T-helper 2 cell (primary cell): ENCODE data around the gene DISP2.
A peak's percentile ranks its signal among the peaks of the same experiment; 100 is the strongest.

Experiments used
- DNase-seq, 5 experiments: peaks; one replicate each; pipeline versions ENCODE4 v3.0.0 to v3.0.0-alpha.2; 2012 to 2022

Gene DISP2

GRCh38 chr15:40342416-40343320 is 15.4 kb upstream of the DISP2 start:
- DNase-seq, result no peak

DNA sequence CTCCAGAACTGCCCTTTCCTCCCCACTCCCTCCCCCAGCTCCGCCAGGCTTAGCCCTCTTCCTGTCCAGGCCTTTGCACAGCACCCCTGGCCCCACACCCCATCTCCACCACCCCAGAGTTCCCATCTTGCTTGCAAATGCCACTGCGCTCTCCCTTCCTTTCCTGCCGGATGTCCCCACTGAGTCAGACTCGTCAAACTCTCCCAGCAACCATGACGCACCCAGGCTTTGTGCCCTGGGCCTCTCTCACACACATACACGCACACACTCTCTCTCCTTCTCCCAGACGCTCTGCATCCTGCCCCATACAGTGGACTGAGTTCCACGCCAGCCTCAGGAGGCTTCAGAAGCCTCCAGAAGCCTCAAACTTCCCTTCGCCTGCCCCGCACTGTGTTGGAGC is 14.5 kb upstream of the DISP2 start:
- DNase-seq, result no peak

GRCh38 chr15:40344217-40344616 is 13.8 kb upstream of the DISP2 start:
- DNase-seq, result no peak

- peak in 4 of 5 experiments; percentile 48 to 74 (median 55) for DNase-seq
These were observed 13.3 kb upstream of the DISP2 start for GRCh38 chr15:40344631-40345120.

GRCh38 chr15:40345225-40345866 is 12.7 kb upstream of the DISP2 start:
- DNase-seq, result no peak

- DNase-seq, result no peak
These were observed 12.0 kb upstream of the DISP2 start for GRCh38 chr15:40345867-40346578.

GRCh38 chr15:40346579-40347558 is 11.2 kb upstream of the DISP2 start:
- DNase-seq, result no peak

DNA sequence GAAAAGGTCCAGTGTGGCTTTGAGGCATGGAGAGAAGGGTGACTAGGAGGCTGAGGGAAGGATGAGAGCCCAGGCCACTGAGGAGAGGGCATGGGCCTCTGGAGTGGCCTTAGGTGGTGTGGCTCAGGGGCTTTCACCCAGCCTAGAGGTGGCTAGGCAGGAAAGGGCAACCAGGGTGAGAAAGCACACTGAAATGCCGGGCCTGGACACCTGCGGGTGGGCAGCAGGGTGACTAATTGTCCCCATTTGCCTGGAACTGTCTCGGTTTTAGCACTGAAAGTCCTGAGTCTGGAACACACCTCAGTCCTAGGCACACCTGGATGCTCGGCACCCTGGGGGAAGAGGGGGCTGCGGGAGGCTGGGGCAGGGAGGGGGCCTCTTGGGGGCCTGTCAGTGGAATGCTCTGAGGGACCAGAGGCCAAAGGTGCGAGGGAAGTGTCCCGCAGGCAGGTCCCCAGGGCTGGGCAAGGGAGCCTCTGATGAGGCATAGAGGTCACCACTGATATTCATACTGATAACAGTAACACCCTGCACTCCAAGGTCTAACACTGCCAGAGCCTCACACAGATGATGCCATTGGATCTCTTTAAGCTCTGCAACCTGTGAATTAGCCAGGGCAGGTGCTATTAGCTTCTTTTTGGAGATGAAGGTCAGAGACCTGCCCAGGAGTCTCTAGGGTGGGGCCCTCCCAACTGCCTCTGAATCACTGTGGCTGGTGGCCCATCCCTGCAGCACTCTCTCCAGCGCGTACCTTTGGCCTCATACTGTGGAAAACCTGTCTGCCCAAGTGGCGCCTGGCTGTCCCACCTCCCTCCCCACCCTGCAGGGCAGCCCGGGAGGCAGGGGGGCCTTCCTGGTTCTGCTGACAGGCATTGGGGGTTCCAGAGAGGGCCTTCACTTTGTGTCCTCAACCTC is 10.2 kb upstream of the DISP2 start:
- DNase-seq, result no peak

GRCh38 chr15:40348474-40348870 is 9.5 kb upstream of the DISP2 start:
- no peak for DNase-seq

DNA sequence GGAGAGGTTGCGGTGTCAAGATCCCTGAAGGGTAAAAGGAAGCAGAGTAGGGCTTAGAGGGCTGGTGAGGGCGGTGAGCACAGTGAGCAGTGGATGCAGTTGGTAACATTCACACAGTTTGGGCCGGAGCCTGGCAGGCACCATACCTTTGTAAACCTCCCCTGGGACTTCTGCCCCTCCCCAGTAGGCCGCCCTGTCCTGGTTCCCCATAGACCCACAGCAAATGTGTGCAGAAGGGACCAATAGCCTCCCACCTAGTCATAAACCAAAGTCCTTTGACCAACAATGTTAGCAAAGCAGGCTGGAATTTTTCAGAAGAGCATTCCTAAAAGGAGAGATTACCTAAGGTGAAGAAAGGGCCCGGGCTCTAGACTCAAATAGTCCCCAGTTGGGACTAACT is 8.9 kb upstream of the DISP2 start:
- DNase-seq, result no peak

DNA sequence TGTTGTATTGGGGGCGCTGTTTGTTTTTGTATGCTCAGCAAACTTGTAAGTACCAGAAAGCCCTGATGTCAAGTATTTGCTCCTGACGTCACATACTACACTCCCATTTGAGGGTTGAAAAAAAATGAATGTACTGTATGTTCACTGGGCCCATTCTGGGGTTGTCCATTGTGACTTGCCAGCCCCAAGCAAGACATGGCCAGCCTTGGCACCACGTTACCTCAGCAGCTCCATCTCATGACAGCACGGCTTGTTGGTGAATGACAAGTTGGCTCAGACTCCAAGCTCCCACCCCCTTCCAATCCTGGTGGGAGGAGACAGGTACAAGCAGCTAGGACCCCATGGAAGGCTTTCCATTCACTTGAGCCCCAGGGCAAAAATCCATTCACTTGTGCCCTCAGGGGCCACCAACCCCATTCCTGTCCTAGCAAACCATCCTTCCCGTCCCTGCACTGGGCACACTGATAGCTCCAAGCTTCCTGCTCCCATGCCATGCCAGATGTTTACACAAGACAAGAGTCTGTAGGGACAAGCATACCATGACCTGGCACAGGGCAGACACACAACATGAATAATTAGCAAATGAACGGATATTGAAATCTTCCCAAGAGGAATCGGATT is 5.6 kb upstream of the DISP2 start:
- no peak for DNase-seq

DNA sequence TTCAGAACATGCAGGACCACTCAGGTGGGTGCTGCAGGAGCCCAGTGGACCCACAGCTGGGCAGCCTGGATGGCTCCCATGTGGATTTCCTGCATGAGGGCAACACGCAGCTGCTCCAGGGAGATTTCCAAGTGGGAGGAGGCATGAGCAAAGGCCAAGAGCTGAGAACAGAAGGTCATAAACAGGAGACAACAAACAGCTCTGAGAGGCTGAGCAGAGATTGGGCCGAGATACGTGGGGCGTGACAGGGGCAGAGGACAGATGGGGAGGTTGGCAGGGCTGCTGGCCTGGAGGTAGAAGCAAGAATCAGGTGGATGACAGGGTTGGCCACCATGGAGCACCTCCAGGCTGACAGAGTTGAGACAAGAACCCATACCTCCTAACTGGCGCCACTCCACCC is 4.3 kb upstream of the DISP2 start:
- DNase-seq, result no peak

DNA sequence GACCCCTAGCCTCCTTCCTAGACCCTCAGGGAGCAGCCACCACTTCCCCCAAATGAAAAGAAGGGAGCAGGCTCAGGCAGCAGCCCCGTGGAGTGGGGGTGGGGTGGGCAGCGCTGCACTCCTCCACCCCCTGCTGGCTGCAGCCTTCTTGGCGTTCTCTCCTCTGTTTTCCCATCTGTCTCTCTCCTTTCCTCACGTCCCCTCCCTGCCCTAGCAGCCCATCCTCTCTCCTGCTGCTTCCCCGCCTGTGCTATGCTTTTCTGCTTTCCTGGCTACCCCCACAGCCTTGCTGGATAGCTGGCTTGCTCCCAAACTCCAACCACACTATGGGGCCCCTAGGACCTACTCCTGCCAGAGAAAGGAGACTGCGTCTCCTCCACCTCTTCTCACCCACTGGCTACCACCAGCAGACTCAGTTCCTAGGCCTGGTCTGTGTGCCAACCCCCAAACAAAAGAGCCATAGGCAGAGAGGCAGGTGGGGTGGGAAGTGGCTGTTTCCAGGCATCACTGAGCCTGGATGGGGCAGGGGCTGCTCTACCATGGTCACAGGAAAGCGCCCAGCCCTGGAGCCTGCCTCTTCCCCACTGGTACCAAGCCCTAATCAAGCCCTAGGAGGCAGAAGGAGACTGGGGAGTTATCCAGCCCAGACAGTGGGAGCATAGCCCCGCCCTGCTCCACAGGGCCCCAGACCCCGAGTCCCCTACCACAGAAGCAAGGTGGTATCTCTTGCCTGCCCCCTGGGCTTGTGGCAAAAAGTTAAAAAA is 3.4 kb upstream of the DISP2 start:
- DNase-seq, result no peak

DNA sequence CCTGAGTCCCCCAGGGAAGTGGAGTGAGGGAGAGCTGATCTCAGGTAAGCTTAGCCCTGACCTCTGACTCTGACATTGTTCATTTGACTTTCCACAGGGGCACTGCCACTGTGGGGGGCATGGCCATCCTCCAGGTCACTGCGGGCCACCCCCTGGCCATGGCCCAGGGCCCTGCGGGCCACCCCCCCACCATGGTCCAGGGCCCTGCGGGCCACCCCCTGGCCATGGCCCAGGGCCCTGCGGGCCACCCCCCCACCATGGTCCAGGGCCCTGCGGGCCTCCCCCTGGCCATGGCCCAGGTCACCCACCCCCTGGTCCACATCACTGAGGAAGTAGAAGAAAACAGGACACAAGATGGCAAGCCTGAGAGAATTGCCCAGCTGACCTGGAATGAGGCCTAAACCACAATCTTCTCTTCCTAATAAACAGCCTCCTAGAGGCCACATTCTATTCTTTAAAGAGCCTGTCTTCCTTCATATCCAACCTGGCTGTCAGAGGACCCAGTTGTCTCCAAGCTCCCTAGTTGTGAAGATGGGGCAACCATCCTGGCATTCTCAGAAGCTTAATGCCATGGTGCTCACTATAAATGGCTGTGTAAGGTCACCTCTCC is 1.9 kb upstream of the DISP2 start:
- no peak for DNase-seq

GRCh38 chr15:40357246-40357645 is 773 bp upstream of the DISP2 start:
- DNase-seq, result no peak

DNA sequence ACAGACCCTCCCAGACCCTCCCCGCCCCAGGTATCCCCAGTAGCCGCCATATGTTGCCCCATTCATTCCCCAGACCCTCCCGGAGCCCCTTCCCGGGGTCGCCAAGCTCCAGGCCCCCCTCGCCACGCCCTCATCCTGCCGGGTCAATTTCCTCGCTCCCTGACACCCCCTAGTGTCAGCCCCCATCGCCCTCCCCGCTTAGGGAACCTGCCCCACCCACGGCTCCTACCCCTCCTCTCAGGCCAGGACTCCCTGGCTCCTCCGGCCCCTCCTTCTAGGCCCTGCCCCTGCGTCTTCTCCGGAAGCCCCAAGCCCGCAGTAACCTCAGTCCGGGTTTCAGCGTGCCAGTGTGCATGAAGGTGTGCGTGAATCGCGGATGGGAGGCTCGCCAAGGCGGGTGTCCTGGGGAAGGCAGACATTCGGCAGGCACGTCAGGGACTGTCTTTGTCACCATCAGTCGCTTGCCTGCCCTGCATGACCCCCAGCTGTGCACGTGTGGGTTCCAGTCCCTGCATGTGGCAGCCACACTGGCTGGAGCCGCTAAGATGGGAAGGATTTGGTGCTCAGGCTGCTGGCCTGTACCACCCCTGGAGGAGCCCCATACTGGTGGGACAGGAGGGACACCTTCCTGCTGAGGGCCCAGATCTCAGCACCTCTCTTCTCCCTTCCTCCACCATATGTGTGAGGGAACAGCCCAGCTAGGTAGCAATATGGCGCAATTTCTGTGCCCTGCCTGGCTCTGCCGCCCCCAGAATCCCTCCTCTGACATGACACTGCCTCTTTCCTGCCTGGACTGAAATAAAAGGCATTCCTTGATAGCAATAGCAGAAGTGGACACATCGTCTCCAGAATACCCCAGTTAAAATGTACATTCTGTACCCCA is 693 bp downstream of the DISP2 start:
- DNase-seq, result peak in 1 of 5 experiments; percentile 35

DNA sequence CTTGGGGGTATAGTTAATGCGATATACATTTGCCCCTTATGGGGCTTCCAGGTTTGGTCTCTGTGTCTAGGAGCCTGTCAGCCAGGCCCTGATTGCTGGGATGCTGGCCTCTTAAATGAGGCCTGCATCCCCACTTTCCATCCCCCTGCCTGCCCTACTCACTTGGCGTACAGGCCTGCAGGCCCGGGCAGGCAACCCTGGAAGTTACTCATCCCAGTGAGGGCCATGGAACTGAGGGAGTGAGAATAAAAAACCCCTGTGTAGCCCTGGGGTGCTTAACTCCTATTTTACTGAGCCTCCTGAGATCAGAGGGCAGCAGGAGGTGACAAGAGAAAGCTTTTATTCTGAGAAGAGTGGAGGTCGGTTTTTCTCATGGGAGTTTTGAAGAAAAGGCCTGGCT is 2.0 kb downstream of the DISP2 start:
- no peak for DNase-seq

DNA sequence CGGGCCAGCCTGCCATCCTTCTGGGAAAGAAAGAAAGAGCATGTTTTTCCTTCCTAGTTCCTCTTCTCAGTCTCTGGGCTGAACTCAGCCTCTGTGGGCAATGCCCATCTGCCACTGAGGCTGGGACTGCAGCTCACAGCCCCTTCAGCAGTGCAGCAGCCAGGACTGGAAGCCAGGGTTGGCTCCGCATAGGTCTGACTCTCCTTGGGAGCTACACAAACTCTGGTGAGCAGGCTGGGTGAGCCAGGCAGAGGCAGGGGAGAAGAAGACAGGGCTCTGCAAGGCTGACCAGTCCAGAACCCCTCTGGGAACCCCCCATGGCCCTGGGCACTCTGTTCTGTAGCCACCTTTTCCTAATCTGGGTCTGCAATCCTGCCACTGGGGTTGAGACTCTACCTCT is 3.6 kb downstream of the DISP2 start:
- no peak for DNase-seq
